Measurements from ENCODE around the gene EDN3.

EDN3 gene

GRCh38 chr20:59300333-59301081 lies at the start of gene EDN3:
TSS of gene EDN3 (plus strand) at chr20:59300611. CDS start at chr20:59300813, 202 bp downstream.
- DNase-seq, result no peak

- no peak for DNase-seq
These were observed 47.1 kb upstream of the EDN3 start for GRCh38 chr20:59253325-59253724.

GRCh38 chr20:59253779-59254319 lies 46.6 kb upstream of the EDN3 start:
- peak; percentile 44 for DNase-seq

GRCh38 chr20:59255256-59255655 lies 45.2 kb upstream of the EDN3 start:
- DNase-seq, result no peak

- no peak for DNase-seq
These were observed 42.2 kb upstream of the EDN3 start for GRCh38 chr20:59258221-59258621.

GRCh38 chr20:59259946-59260345 lies 40.5 kb upstream of the EDN3 start:
- no peak for DNase-seq

- no peak for DNase-seq
These were observed 35.1 kb upstream of the EDN3 start for GRCh38 chr20:59265298-59265697.

- DNase-seq, result no peak
These were observed 31.5 kb upstream of the EDN3 start for GRCh38 chr20:59268870-59269269.

- DNase-seq, result no peak
These were observed 30.9 kb upstream of the EDN3 start for GRCh38 chr20:59269411-59270025.

GRCh38 chr20:59270380-59270779 lies 30.0 kb upstream of the EDN3 start:
- DNase-seq, result no peak

- no peak for DNase-seq
These were observed 26.6 kb upstream of the EDN3 start for GRCh38 chr20:59273739-59274357.

- no peak for DNase-seq
These were observed 23.5 kb upstream of the EDN3 start for GRCh38 chr20:59276938-59277337.

GRCh38 chr20:59284470-59284869 lies 15.9 kb upstream of the EDN3 start:
- DNase-seq, result no peak

GRCh38 chr20:59289994-59290393 lies 10.4 kb upstream of the EDN3 start:
- no peak for DNase-seq

- DNase-seq, result no peak
These were observed 8.5 kb upstream of the EDN3 start for GRCh38 chr20:59291740-59292383.

- no peak for DNase-seq
These were observed 4.9 kb upstream of the EDN3 start for GRCh38 chr20:59295531-59295930.

- DNase-seq, result no peak
These were observed 2.7 kb upstream of the EDN3 start for GRCh38 chr20:59297686-59298085.

GRCh38 chr20:59299945-59300332 lies 472 bp upstream of the EDN3 start:
- no peak for DNase-seq

- DNase-seq, result no peak
These were observed 1.1 kb downstream of the EDN3 start for GRCh38 chr20:59301343-59302007.

GRCh38 chr20:59305908-59306655 lies 5.7 kb downstream of the EDN3 start:
- no peak for DNase-seq

GRCh38 chr20:59307270-59307669 lies 6.9 kb downstream of the EDN3 start:
- DNase-seq, result no peak
